Coronary artery (tissue), 2 donors: ENCODE results near the gene FUOM.
A peak's percentile ranks its signal among the peaks of the same experiment; 100 is the strongest.

Experiments
- DNase-seq: peaks from one replicate; pipeline ENCODE4 v3.0.0-alpha.2; 2017; ENCODE audit warnings: low spot score
- H3K27ac ChIP-seq, 2 donors: fragments of 200-600 bp; sonication (generic); one replicate each; pipeline ENCODE4 v1.5.1; 2016 to 2019
- H3K4me3 ChIP-seq: fragments of 200-600 bp; sonication (generic); 2 replicates; pipeline ENCODE4 v1.5.1; 2016; ENCODE audit warnings: mild to moderate bottlenecking, moderate library complexity
- TF ChIP-seq, protein P1 (sequence below): fragments of 200-600 bp; sonication (generic); IDR thresholded peaks from one replicate; pipeline ENCODE4 v1.5.1; 2019; ENCODE audit warnings: antibody characterized with exemption

FUOM gene, protein sequence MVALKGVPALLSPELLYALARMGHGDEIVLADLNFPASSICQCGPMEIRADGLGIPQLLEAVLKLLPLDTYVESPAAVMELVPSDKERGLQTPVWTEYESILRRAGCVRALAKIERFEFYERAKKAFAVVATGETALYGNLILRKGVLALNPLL

DNA sequence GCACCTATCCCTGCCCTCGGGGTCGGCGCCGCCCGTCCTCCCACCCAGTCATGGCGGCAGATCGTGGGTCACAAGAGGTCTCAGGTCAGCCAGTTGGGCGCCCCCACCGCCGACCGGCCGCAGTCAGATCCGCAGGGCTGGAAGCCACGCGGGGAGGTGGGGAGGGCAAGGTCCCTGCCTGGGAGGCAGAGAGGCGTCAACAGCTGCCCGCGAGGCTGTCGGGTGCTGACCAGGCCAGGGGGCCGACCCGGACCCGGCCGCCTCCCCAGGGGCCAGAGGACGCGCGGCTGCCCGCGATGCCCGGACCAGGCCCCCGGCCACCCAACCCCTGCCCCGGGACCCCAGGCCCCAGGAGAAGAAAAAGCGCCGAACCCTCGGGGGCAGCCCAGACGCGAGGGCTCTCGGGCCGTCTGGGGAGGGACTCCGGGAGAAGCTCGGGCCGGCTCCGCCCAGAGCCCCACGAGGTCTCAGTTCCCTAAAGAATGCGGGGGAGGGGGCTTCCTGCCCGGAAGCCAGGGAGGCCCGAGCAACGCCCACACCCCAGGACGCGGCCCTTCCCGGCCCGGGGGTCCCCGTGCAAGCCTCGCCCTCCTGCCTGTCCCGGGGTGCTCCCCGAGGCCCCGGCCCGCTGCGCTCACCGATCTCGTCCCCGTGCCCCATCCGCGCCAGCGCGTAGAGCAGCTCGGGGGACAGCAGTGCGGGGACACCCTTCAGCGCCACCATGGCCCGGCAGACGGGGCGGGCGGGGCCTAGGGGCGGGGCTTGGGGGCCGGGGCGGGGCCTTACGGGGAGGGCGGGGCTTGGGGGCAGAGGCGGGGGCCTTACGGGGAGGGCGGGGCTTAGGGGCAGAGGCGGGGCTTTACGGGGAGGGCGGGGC, at the start of gene FUOM:
Gene FUOM (minus strand): TSS at position 735 of the 877 bp plus-strand sequence. CDS start 12 bp downstream, at position 723.
- TF ChIP-seq, protein P1, sequence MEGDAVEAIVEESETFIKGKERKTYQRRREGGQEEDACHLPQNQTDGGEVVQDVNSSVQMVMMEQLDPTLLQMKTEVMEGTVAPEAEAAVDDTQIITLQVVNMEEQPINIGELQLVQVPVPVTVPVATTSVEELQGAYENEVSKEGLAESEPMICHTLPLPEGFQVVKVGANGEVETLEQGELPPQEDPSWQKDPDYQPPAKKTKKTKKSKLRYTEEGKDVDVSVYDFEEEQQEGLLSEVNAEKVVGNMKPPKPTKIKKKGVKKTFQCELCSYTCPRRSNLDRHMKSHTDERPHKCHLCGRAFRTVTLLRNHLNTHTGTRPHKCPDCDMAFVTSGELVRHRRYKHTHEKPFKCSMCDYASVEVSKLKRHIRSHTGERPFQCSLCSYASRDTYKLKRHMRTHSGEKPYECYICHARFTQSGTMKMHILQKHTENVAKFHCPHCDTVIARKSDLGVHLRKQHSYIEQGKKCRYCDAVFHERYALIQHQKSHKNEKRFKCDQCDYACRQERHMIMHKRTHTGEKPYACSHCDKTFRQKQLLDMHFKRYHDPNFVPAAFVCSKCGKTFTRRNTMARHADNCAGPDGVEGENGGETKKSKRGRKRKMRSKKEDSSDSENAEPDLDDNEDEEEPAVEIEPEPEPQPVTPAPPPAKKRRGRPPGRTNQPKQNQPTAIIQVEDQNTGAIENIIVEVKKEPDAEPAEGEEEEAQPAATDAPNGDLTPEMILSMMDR: no peak
- DNase-seq: no peak
- peak within 1 kb of the TSS; percentile 50 to 82 for H3K27ac ChIP-seq
- H3K4me3 ChIP-seq: peak within 1 kb of the TSS; percentile 85

DNA sequence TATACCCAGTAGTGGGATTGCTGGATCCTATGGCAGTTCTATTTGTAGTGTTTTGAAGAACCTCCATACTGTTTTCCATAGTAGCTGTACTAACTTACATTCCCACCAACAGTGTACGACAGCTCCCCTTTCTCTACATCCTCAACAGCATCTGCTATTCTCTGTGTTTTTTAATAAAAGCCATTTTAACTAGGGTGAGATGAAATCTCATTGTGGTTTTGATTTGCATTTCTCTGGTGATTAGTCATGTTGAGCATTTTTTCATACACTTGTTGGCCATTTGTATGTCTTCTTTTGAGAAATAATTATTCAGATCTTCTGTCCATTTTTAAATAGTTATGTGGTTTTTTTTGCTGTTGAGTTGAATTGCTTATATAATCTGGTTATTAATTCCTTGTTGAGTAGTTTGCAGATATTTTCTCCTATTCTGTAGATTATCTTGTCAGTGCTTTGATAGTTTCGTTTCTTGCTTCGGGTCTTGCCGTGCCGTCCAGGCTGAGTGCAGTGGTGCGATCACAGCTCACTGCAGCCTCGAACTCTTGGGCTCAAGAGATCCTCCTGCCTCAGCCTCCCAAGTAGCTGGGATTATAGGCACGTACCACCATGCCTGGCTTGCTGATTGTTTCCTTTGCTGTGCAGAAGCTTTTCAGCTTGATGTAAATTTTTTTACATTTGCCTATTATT, 48.2 kb upstream of the FUOM start:
- DNase-seq: no peak
- Histone ChIP-seq H3K27ac (no peak overlapping the region), H3K4me3 (no peak overlapping the region)
- TF ChIP-seq, protein P1: no peak

DNA sequence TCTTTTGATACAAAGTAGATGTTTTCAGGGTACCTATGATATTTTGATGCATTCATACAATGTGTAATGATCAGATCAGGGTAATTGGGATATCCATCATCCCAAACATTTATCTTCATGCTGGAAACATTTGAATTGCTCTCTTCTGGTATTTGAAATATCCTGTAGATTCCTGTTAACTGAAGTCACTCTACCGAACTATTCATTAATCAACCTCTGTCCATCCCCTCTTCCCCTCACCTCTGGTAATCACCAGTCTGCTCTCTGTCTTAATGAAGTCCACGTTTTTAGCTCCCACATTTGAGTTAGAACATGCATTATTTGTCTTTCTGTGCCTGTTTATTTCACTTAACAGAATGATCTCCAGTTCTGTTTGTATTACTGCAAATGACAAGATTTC, 47.5 kb upstream of the FUOM start:
- DNase-seq: no peak
- H3K27ac ChIP-seq: no peak overlapping the region
- TF ChIP-seq, protein P1: no peak
- H3K4me3 ChIP-seq: no peak overlapping the region

DNA sequence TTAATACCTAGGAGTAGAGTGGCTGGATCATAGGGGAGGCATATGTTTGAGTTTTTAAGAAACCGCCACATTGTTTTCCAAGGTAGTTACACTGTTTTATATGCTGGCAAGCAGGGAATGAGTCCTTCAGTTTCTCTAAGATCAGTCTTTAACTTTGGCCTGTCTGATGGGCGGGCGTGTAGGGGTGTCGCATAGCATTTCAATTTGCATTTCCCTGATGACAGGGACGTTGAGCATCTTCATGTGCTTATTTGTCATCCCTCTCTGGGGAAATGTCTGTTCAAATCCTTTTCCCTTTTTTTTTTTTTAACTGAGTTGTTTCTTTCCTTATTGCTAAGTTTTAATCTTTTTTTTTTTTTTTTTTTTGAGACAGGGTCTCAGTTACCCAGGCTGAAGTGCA, 46.0 kb upstream of the FUOM start:
- TF ChIP-seq, protein P1: no peak
- Histone ChIP-seq H3K4me3 (no peak overlapping the region), H3K27ac (no peak overlapping the region)
- DNase-seq: no peak

DNA sequence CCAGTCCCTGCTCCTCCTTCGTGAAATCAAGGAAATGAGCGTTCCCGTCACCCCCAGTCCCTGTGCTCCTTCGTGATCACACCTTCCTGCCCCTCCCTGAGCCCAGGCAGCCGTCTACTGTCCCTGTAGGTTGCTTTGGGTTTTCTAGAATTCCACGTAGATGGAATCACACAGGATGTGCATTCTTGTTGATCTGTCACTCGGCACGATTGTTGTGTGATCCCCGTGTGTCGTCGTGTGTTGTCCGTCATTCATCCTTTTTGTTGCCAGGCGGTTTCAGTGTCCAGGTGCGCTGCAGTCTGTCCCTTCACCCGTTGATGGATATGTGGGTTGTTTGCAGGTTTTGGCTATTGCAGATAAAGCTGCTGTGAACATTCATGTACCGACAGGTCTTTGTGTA, 45.5 kb upstream of the FUOM start:
- TF ChIP-seq, protein P1: no peak
- no peak overlapping the region for H3K27ac ChIP-seq
- no peak for DNase-seq
- H3K4me3 ChIP-seq: no peak overlapping the region

DNA sequence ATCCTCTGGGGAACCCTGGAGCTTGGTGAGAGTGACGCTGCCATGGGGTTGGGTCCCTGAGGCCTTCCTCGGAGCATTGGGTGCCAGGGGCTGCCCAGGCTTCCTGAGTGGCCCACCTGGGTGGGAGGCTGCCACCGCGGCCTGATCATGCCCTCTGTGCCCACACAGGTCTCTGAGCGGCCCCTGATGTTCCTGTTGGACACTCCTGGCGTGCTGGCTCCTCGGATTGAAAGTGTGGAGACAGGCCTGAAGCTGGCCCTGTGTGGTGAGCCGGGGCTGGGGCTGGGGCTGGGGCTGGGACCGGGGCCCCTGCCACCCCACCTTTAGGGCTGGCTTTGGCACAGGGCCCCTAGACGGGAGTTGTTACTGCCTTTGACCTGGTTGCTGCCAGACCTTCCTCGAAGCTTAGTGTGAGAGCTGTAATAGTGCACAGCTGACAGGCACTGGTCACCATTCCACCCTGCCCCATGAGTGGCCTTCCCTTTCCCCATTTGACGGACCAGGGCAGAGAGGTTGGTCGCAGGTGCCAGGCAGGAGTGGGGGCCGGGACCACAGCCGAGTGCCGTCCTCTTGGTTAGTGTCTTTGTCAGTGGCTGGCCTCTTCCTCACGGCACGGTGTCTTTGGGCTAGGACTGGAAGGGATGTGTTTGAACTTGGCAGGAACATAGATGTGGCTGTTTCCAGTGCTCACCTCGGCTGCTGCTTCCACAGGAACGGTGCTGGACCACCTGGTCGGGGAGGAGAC, 44.3 kb upstream of the FUOM start:
- no peak overlapping the region for H3K4me3 ChIP-seq
- TF ChIP-seq, protein P1: no peak
- no peak for DNase-seq
- no peak overlapping the region for H3K27ac ChIP-seq
